ENCODE measurements around the gene ABHD6.
A peak's percentile ranks its signal among the peaks of the same experiment; 100 is the strongest.

The ABHD6 gene

GRCh38 chr3:58237238-58237940 lies at the start of gene ABHD6:
Gene ABHD6, plus strand, starts transcription at chr3:58237792. Its CDS starts 18,795 bp downstream, at chr3:58256587.
- Histone ChIP-seq H3K27me3 (ENCODE audit: low read depth, low read length) (no peaks in the 10 kb centered on the region), H3K4me3 (ENCODE audit: low read depth in 1 of 2, low read length in 2 of 2) (peak within 1 kb of the TSS; percentile 88 to 89), H3K9me3 (ENCODE audit: control insufficient read depth in 1 of 2, low read length in 2 of 2) (no peaks in the 10 kb centered on the region), H3K36me3 (ENCODE audit: control insufficient read depth in 1 of 2, insufficient read depth in 2 of 2, low read length in 2 of 2) (no peaks in the 10 kb centered on the region), H3K4me1 (ENCODE audit: control insufficient read depth in 1 of 2, insufficient read depth in 2 of 2, low read length in 2 of 2) (peaks cover 11 to 12% of the 10 kb centered on the region in 2 donors), H3K27ac (ENCODE audit: low read length) (peak within 1 kb of the TSS; percentile 69)

- Histone ChIP-seq H3K27ac (ENCODE audit: low read length) (no peak overlapping the region), H3K4me3 (ENCODE audit: low read depth in 1 of 2, low read length in 2 of 2) (no peak overlapping the region), H3K9me3 (ENCODE audit: control insufficient read depth in 1 of 2, low read length in 2 of 2) (no peaks in the 10 kb centered on the region), H3K4me1 (ENCODE audit: control insufficient read depth in 1 of 2, insufficient read depth in 2 of 2, low read length in 2 of 2) (no peaks in the 10 kb centered on the region), H3K36me3 (ENCODE audit: control insufficient read depth in 1 of 2, insufficient read depth in 2 of 2, low read length in 2 of 2) (no peaks in the 10 kb centered on the region), H3K27me3 (ENCODE audit: low read depth, low read length) (no peaks in the 10 kb centered on the region)
These were observed 49.4 kb upstream of the ABHD6 start for GRCh38 chr3:58188173-58188564.

GRCh38 chr3:58188921-58189451 lies 48.6 kb upstream of the ABHD6 start:
- Histone ChIP-seq H3K4me1 (ENCODE audit: control insufficient read depth in 1 of 2, insufficient read depth in 2 of 2, low read length in 2 of 2) (no peaks in the 10 kb centered on the region), H3K27me3 (ENCODE audit: low read depth, low read length) (no peaks in the 10 kb centered on the region), H3K27ac (ENCODE audit: low read length) (no peak overlapping the region), H3K9me3 (ENCODE audit: control insufficient read depth in 1 of 2, low read length in 2 of 2) (no peaks in the 10 kb centered on the region), H3K4me3 (ENCODE audit: low read depth in 1 of 2, low read length in 2 of 2) (no peak overlapping the region), H3K36me3 (ENCODE audit: control insufficient read depth in 1 of 2, insufficient read depth in 2 of 2, low read length in 2 of 2) (no peaks in the 10 kb centered on the region)

GRCh38 chr3:58189691-58190090 lies 47.9 kb upstream of the ABHD6 start:
- Histone ChIP-seq H3K36me3 (ENCODE audit: control insufficient read depth in 1 of 2, insufficient read depth in 2 of 2, low read length in 2 of 2) (no peaks in the 10 kb centered on the region), H3K27ac (ENCODE audit: low read length) (no peak overlapping the region)

GRCh38 chr3:58190291-58190690 lies 47.3 kb upstream of the ABHD6 start:
- no peaks in the 10 kb centered on the region for H3K4me1 ChIP-seq (ENCODE audit: control insufficient read depth in 1 of 2, insufficient read depth in 2 of 2, low read length in 2 of 2)
- no peaks in the 10 kb centered on the region for H3K9me3 ChIP-seq (ENCODE audit: control insufficient read depth in 1 of 2, low read length in 2 of 2)
- H3K36me3 ChIP-seq (ENCODE audit: control insufficient read depth in 1 of 2, insufficient read depth in 2 of 2, low read length in 2 of 2), result no peaks in the 10 kb centered on the region
- no peak overlapping the region for H3K27ac ChIP-seq (ENCODE audit: low read length)
- H3K4me3 ChIP-seq (ENCODE audit: low read depth in 1 of 2, low read length in 2 of 2), result no peak overlapping the region
- no peaks in the 10 kb centered on the region for H3K27me3 ChIP-seq (ENCODE audit: low read depth, low read length)

More at GRCh38 chr3:58189691-58190090, 47.9 kb upstream of the ABHD6 start:
- Histone ChIP-seq H3K4me3 (ENCODE audit: low read depth in 1 of 2, low read length in 2 of 2) (no peak overlapping the region), H3K27me3 (ENCODE audit: low read depth, low read length) (no peaks in the 10 kb centered on the region), H3K4me1 (ENCODE audit: control insufficient read depth in 1 of 2, insufficient read depth in 2 of 2, low read length in 2 of 2) (no peaks in the 10 kb centered on the region), H3K9me3 (ENCODE audit: control insufficient read depth in 1 of 2, low read length in 2 of 2) (no peaks in the 10 kb centered on the region)

- Histone ChIP-seq H3K4me3 (ENCODE audit: low read depth in 1 of 2, low read length in 2 of 2) (no peak overlapping the region), H3K4me1 (ENCODE audit: control insufficient read depth in 1 of 2, insufficient read depth in 2 of 2, low read length in 2 of 2) (no peaks in the 10 kb centered on the region), H3K27ac (ENCODE audit: low read length) (no peak overlapping the region), H3K9me3 (ENCODE audit: control insufficient read depth in 1 of 2, low read length in 2 of 2) (no peaks in the 10 kb centered on the region), H3K27me3 (ENCODE audit: low read depth, low read length) (no peaks in the 10 kb centered on the region), H3K36me3 (ENCODE audit: control insufficient read depth in 1 of 2, insufficient read depth in 2 of 2, low read length in 2 of 2) (no peaks in the 10 kb centered on the region)
These were observed 46.7 kb upstream of the ABHD6 start for GRCh38 chr3:58190882-58191281.

GRCh38 chr3:58191361-58191991 lies 46.1 kb upstream of the ABHD6 start:
- Histone ChIP-seq H3K4me1 (ENCODE audit: control insufficient read depth in 1 of 2, insufficient read depth in 2 of 2, low read length in 2 of 2) (no peaks in the 10 kb centered on the region), H3K27ac (ENCODE audit: low read length) (no peak overlapping the region), H3K27me3 (ENCODE audit: low read depth, low read length) (no peaks in the 10 kb centered on the region), H3K36me3 (ENCODE audit: control insufficient read depth in 1 of 2, insufficient read depth in 2 of 2, low read length in 2 of 2) (no peaks in the 10 kb centered on the region), H3K4me3 (ENCODE audit: low read depth in 1 of 2, low read length in 2 of 2) (no peak overlapping the region), H3K9me3 (ENCODE audit: control insufficient read depth in 1 of 2, low read length in 2 of 2) (no peaks in the 10 kb centered on the region)

- H3K27ac ChIP-seq (ENCODE audit: low read length), result no peak overlapping the region
- H3K4me3 ChIP-seq (ENCODE audit: low read depth in 1 of 2, low read length in 2 of 2), result no peak overlapping the region
- H3K36me3 ChIP-seq (ENCODE audit: control insufficient read depth in 1 of 2, insufficient read depth in 2 of 2, low read length in 2 of 2), result no peaks in the 10 kb centered on the region
- H3K27me3 ChIP-seq (ENCODE audit: low read depth, low read length), result no peaks in the 10 kb centered on the region
- H3K9me3 ChIP-seq (ENCODE audit: control insufficient read depth in 1 of 2, low read length in 2 of 2), result no peaks in the 10 kb centered on the region
- no peaks in the 10 kb centered on the region for H3K4me1 ChIP-seq (ENCODE audit: control insufficient read depth in 1 of 2, insufficient read depth in 2 of 2, low read length in 2 of 2)
These were observed 45.5 kb upstream of the ABHD6 start for GRCh38 chr3:58192069-58192468.

GRCh38 chr3:58193682-58194407 lies 43.7 kb upstream of the ABHD6 start:
- Histone ChIP-seq H3K9me3 (ENCODE audit: control insufficient read depth in 1 of 2, low read length in 2 of 2) (no peaks in the 10 kb centered on the region), H3K36me3 (ENCODE audit: control insufficient read depth in 1 of 2, insufficient read depth in 2 of 2, low read length in 2 of 2) (no peaks in the 10 kb centered on the region), H3K4me3 (ENCODE audit: low read depth in 1 of 2, low read length in 2 of 2) (no peak overlapping the region), H3K4me1 (ENCODE audit: control insufficient read depth in 1 of 2, insufficient read depth in 2 of 2, low read length in 2 of 2) (no peaks in the 10 kb centered on the region), H3K27ac (ENCODE audit: low read length) (no peak overlapping the region), H3K27me3 (ENCODE audit: low read depth, low read length) (no peaks in the 10 kb centered on the region)

GRCh38 chr3:58197588-58197987 lies 40.0 kb upstream of the ABHD6 start:
- no peaks in the 10 kb centered on the region for H3K36me3 ChIP-seq (ENCODE audit: control insufficient read depth in 1 of 2, insufficient read depth in 2 of 2, low read length in 2 of 2)
- no peak overlapping the region for H3K4me3 ChIP-seq (ENCODE audit: low read depth in 1 of 2, low read length in 2 of 2)
- no peaks in the 10 kb centered on the region for H3K27me3 ChIP-seq (ENCODE audit: low read depth, low read length)
- H3K27ac ChIP-seq (ENCODE audit: low read length), result no peak overlapping the region
- H3K4me1 ChIP-seq (ENCODE audit: control insufficient read depth in 1 of 2, insufficient read depth in 2 of 2, low read length in 2 of 2), result no peaks in the 10 kb centered on the region
- no peaks in the 10 kb centered on the region for H3K9me3 ChIP-seq (ENCODE audit: control insufficient read depth in 1 of 2, low read length in 2 of 2)

GRCh38 chr3:58198362-58198761 lies 39.2 kb upstream of the ABHD6 start:
- no peaks in the 10 kb centered on the region for H3K9me3 ChIP-seq (ENCODE audit: control insufficient read depth in 1 of 2, low read length in 2 of 2)
- H3K36me3 ChIP-seq (ENCODE audit: control insufficient read depth in 1 of 2, insufficient read depth in 2 of 2, low read length in 2 of 2), result no peaks in the 10 kb centered on the region
- no peaks in the 10 kb centered on the region for H3K27me3 ChIP-seq (ENCODE audit: low read depth, low read length)
- H3K4me3 ChIP-seq (ENCODE audit: low read depth in 1 of 2, low read length in 2 of 2), result no peak overlapping the region
- no peaks in the 10 kb centered on the region for H3K4me1 ChIP-seq (ENCODE audit: control insufficient read depth in 1 of 2, insufficient read depth in 2 of 2, low read length in 2 of 2)
- no peak overlapping the region for H3K27ac ChIP-seq (ENCODE audit: low read length)
